Measurements from ENCODE around the gene AADAC. TPM values are rescaled to one million over a fixed set of nuclear protein-coding genes. Genes with fewer than 3 reads are reported as not detected.

AADAC gene
- polyA plus RNA-seq, 1 donor (not counting 4 experiments of a cell fraction or from before 2014, with no cell fraction given), result 0.28 TPM

GRCh38 chr3:151795276-151795675 is 18.6 kb upstream of the AADAC start:
- no peak for DNase-seq (ENCODE audit: low read depth, low spot score)
- H3K4me2 ChIP-seq (ENCODE audit: control insufficient read depth, extremely low read depth, insufficient read depth, low read depth, low read length), result no peak overlapping the region
- dilution Hi-C loops (cut with MboI; ENCODE audit: extremely low pct_ligation_motif_present, low sequenced_read_pairs), result no loop called here
- peaks cover 6% of the 10 kb centered on the region for H3K4me1 ChIP-seq (ENCODE audit: control insufficient read depth, extremely low read depth, insufficient read depth, low read length)
- H3K79me2 ChIP-seq (ENCODE audit: control insufficient read depth, insufficient read depth, low read length), result no peaks in the 10 kb centered on the region
- no peaks in the 10 kb centered on the region for H4K20me1 ChIP-seq (ENCODE audit: control insufficient read depth, extremely low read depth, insufficient read depth, low read length)
- H3K27ac ChIP-seq (ENCODE audit: control insufficient read depth, insufficient read depth, low read length), result no peak overlapping the region
- no peak overlapping the region for H2AFZ ChIP-seq (ENCODE audit: control insufficient read depth, low read length)
- no peaks in the 10 kb centered on the region for H3K36me3 ChIP-seq (ENCODE audit: control insufficient read depth in 2 of 2, extremely low read depth in 1 of 2, insufficient read depth in 2 of 2, low read length in 2 of 2)
- H3K9me1 ChIP-seq (ENCODE audit: control insufficient read depth, extremely low read depth, insufficient read depth, low read length), result no peaks in the 10 kb centered on the region
- H3K27me3 ChIP-seq (ENCODE audit: control insufficient read depth, extremely low read depth, insufficient read depth, low read length), result no peaks in the 10 kb centered on the region
- TF ChIP-seq EZH2 (IDR thresholded peaks at IDR 0.05; ENCODE audit: low read length) (no peak), CTCF (optimal IDR thresholded peaks at IDR 0.05 in 1 of 3, IDR thresholded peaks at IDR 0.05 in 1 of 3, conservative IDR thresholded peaks at IDR 0.05 in 1 of 3; ENCODE audit: extremely low read depth in 1 of 3, insufficient read depth in 2 of 3, low read length in 3 of 3) (no peak)
- no peak overlapping the region for H3K9ac ChIP-seq (ENCODE audit: control insufficient read depth, extremely low read depth, insufficient read depth, low read length)
- FAIRE-seq, result peak; percentile 88
- no peak overlapping the region for H3K4me3 ChIP-seq (ENCODE audit: control insufficient read depth in 2 of 3, extremely low read depth in 1 of 3, insufficient read depth in 2 of 3, low read depth in 1 of 3, low read length in 3 of 3)
- no peaks in the 10 kb centered on the region for H3K9me3 ChIP-seq (ENCODE audit: control insufficient read depth, low read depth, low read length)

- Histone ChIP-seq H3K79me2 (ENCODE audit: control insufficient read depth, insufficient read depth, low read length) (no peaks in the 10 kb centered on the region), H3K9me1 (ENCODE audit: control insufficient read depth, extremely low read depth, insufficient read depth, low read length) (no peaks in the 10 kb centered on the region), H3K4me2 (ENCODE audit: control insufficient read depth, extremely low read depth, insufficient read depth, low read depth, low read length) (no peak overlapping the region), H3K27me3 (ENCODE audit: control insufficient read depth, extremely low read depth, insufficient read depth, low read length) (no peaks in the 10 kb centered on the region), H3K36me3 (ENCODE audit: control insufficient read depth in 2 of 2, extremely low read depth in 1 of 2, insufficient read depth in 2 of 2, low read length in 2 of 2) (no peaks in the 10 kb centered on the region), H3K27ac (ENCODE audit: control insufficient read depth, insufficient read depth, low read length) (no peak overlapping the region), H4K20me1 (ENCODE audit: control insufficient read depth, extremely low read depth, insufficient read depth, low read length) (no peaks in the 10 kb centered on the region), H3K9me3 (ENCODE audit: control insufficient read depth, low read depth, low read length) (no peaks in the 10 kb centered on the region), H2AFZ (ENCODE audit: control insufficient read depth, low read length) (no peak overlapping the region), H3K4me1 (ENCODE audit: control insufficient read depth, extremely low read depth, insufficient read depth, low read length) (peaks cover 8% of the 10 kb centered on the region), H3K9ac (ENCODE audit: control insufficient read depth, extremely low read depth, insufficient read depth, low read length) (no peak overlapping the region), H3K4me3 (ENCODE audit: control insufficient read depth in 2 of 3, extremely low read depth in 1 of 3, insufficient read depth in 2 of 3, low read depth in 1 of 3, low read length in 3 of 3) (no peak overlapping the region)
- no peak for FAIRE-seq
- dilution Hi-C loops (cut with MboI; ENCODE audit: extremely low pct_ligation_motif_present, low sequenced_read_pairs), result no loop called here
- TF ChIP-seq CTCF (optimal IDR thresholded peaks at IDR 0.05 in 1 of 3, IDR thresholded peaks at IDR 0.05 in 1 of 3, conservative IDR thresholded peaks at IDR 0.05 in 1 of 3; ENCODE audit: extremely low read depth in 1 of 3, insufficient read depth in 2 of 3, low read length in 3 of 3) (no peak), EZH2 (IDR thresholded peaks at IDR 0.05; ENCODE audit: low read length) (no peak)
- no peak for DNase-seq (ENCODE audit: low read depth, low spot score)
Observed at GRCh38 chr3:151796105-151796680, 17.7 kb upstream of the AADAC start.

Measured in keratinocyte (primary cell).